Measurements from ENCODE around the gene RND3.

The RND3 gene

GRCh38 chr2:150487537-150488429 is at the start of gene RND3:
TSS of gene RND3 (minus strand) at chr2:150487667. CDS start at chr2:150487417, 250 bp downstream.
- peak within 1 kb of the TSS; percentile 94 for H3K4me3 ChIP-seq (ENCODE audit: control insufficient read depth, low read depth, low read length)
- DNase-seq (ENCODE audit: low read depth), result peak; percentile 98
- TF ChIP-seq CTCF (IDR thresholded peaks at IDR 0.05; ENCODE audit: control insufficient read depth, insufficient read depth, low read depth, low read length, missing control alignments), result peak; percentile 82

GRCh38 chr2:150535176-150535575 is 47.7 kb upstream of the RND3 start:
- no peak for DNase-seq (ENCODE audit: low read depth)
- no peak for TF ChIP-seq CTCF (IDR thresholded peaks at IDR 0.05; ENCODE audit: control insufficient read depth, insufficient read depth, low read depth, low read length, missing control alignments)
- H3K4me3 ChIP-seq (ENCODE audit: control insufficient read depth, low read depth, low read length), result no peak overlapping the region

GRCh38 chr2:150532879-150533278 is 45.4 kb upstream of the RND3 start:
- no peak for TF ChIP-seq CTCF (IDR thresholded peaks at IDR 0.05; ENCODE audit: control insufficient read depth, insufficient read depth, low read depth, low read length, missing control alignments)
- no peak overlapping the region for H3K4me3 ChIP-seq (ENCODE audit: control insufficient read depth, low read depth, low read length)
- peak; percentile 82 for DNase-seq (ENCODE audit: low read depth)

GRCh38 chr2:150532020-150532419 is 44.6 kb upstream of the RND3 start:
- no peak overlapping the region for H3K4me3 ChIP-seq (ENCODE audit: control insufficient read depth, low read depth, low read length)
- no peak for DNase-seq (ENCODE audit: low read depth)
- TF ChIP-seq CTCF (IDR thresholded peaks at IDR 0.05; ENCODE audit: control insufficient read depth, insufficient read depth, low read depth, low read length, missing control alignments), result no peak

- no peak for DNase-seq (ENCODE audit: low read depth)
- H3K4me3 ChIP-seq (ENCODE audit: control insufficient read depth, low read depth, low read length), result no peak overlapping the region
- TF ChIP-seq CTCF (IDR thresholded peaks at IDR 0.05; ENCODE audit: control insufficient read depth, insufficient read depth, low read depth, low read length, missing control alignments), result no peak
Observed at GRCh38 chr2:150531591-150531990, 44.1 kb upstream of the RND3 start.

- H3K4me3 ChIP-seq (ENCODE audit: control insufficient read depth, low read depth, low read length), result no peak overlapping the region
- DNase-seq (ENCODE audit: low read depth), result no peak
- TF ChIP-seq CTCF (IDR thresholded peaks at IDR 0.05; ENCODE audit: control insufficient read depth, insufficient read depth, low read depth, low read length, missing control alignments), result no peak
Observed at GRCh38 chr2:150530168-150530567, 42.7 kb upstream of the RND3 start.

Measured in AG09309 (cell line).